Natural killer cell (primary cell): ENCODE measurements around the gene ATP8A1. TPM values are rescaled to one million over a fixed set of nuclear protein-coding genes. Genes with fewer than 3 reads are reported as not detected.

Source experiments
- ATAC-seq, 3 donors: fragments of 150-1000 bp in 2 of 3; fragments of 200-7000 bp in 1 of 3; cut with Tn5 transposase; 1 replicate in 1 of 3; 2 replicates in 2 of 3; pipeline ENCODE4 v1.10.0; 2021; ENCODE audit warnings: mild to moderate bottlenecking in 2 of 3, moderate library complexity in 2 of 3
- DNase-seq, 2 donors: peaks; one replicate each; pipeline versions ENCODE4 v3.0.0 to v3.0.0-alpha.2; 2013 to 2021; ENCODE audit warnings: mixed read lengths in 1 of 2
- H3K27ac ChIP-seq: one replicate; pipeline ENCODE4 v1.5.1; 2013; ENCODE audit warnings: mild to moderate bottlenecking, low read length
- H3K27me3 ChIP-seq: one replicate; pipeline ENCODE4 v1.6.1; 2013; ENCODE audit warnings: low read length; ENCODE audit not compliant: control insufficient read depth, insufficient read depth
- H3K36me3 ChIP-seq: one replicate; pipeline ENCODE4 v1.6.1; 2013; ENCODE audit warnings: low read length; ENCODE audit not compliant: control insufficient read depth, insufficient read depth
- H3K4me1 ChIP-seq: one replicate; pipeline ENCODE4 v1.6.1; 2013; ENCODE audit warnings: low read length; ENCODE audit not compliant: control insufficient read depth, insufficient read depth
- H3K4me3 ChIP-seq: one replicate; pipeline ENCODE4 v1.5.1; 2013; ENCODE audit warnings: low read length
- H3K9me3 ChIP-seq: one replicate; pipeline ENCODE4 v1.6.1; 2013; ENCODE audit warnings: low read length; ENCODE audit not compliant: control insufficient read depth, insufficient read depth
- H3K27ac Mint-ChIP-seq, 2 donors: one replicate each; pipeline ENCODE4 v1.8.0; 2022; ENCODE audit warnings: mild to moderate bottlenecking in 2 of 2, mixed read lengths in 2 of 2, moderate library complexity in 1 of 2
- H3K27me3 Mint-ChIP-seq, 2 donors: one replicate each; pipeline ENCODE4 v1.8.0; 2022; ENCODE audit warnings: low read depth in 2 of 2, mixed read lengths in 2 of 2
- H3K36me3 Mint-ChIP-seq: one replicate; pipeline ENCODE4 v1.8.0; 2022; ENCODE audit warnings: mixed read lengths
- H3K4me1 Mint-ChIP-seq, 2 donors: one replicate each; pipeline ENCODE4 v1.8.0; 2022; ENCODE audit warnings: mixed read lengths in 2 of 2
- H3K4me3 Mint-ChIP-seq: one replicate; pipeline ENCODE4 v1.8.0; 2022; ENCODE audit warnings: mild to moderate bottlenecking, moderate library complexity, mixed read lengths
- H3K9me3 Mint-ChIP-seq, 2 donors: one replicate each; pipeline ENCODE4 v1.8.0; 2022; ENCODE audit warnings: mixed read lengths in 2 of 2
- CTCF ChIP-seq: fragments of 200-600 bp; IDR thresholded peaks from one replicate; pipeline ENCODE4 v1.8.0; 2022; ENCODE audit warnings: antibody characterized with exemption
- WGBS: methylation state at CpG from one replicate; pipeline ENCODE4 v1.1.7; 2013; ENCODE audit warnings: missing lambda C conversion rate; ENCODE audit not compliant: insufficient coverage; 5-methylcytosine and 5-hydroxymethylcytosine counted together
- intact Hi-C: fragments of 100-400 bp; cut with micrococcal nuclease; formaldehyde crosslinking; loops from one replicate; pipeline ENCODE4 v1.14.2; 2022
- total RNA-seq, 4 donors: library from RNA; stranded (reverse); fragments of 120-200 nt in 1 of 4; gene quantifications; one replicate each; pipeline versions ENCODE4 v1.2.3 to v1.2.4, GENCODE V29; 2013 to 2022

The ATP8A1 gene
- total RNA-seq, 3 donors from 2014 or later (not counting 1 experiment from before 2014, with no cell fraction given), result 84.8 to 156 (median 147) TPM

GRCh38 chr4:42391355-42391664, 265.6 kb downstream of the ATP8A1 start:
- no peak for TF ChIP-seq CTCF
- Mint-ChIP-seq H3K9me3 (no peaks in the 10 kb centered on the region), H3K36me3 (no peaks in the 10 kb centered on the region), H3K27ac (no peak overlapping the region), H3K27me3 (peaks cover 15 to 36% of the 10 kb centered on the region in 2 donors), H3K4me1 (peaks cover 1 to 2% of the 10 kb centered on the region in 2 donors), H3K4me3 (no peak overlapping the region)
- intact Hi-C loops, result no loop called here
- WGBS, result 96% methylated on average over 2 of the region's 2 CpGs
- Histone ChIP-seq H3K27ac (no peak overlapping the region), H3K36me3 (no peaks in the 10 kb centered on the region), H3K9me3 (no peaks in the 10 kb centered on the region), H3K4me1 (peaks cover 2% of the 10 kb centered on the region), H3K4me3 (no peak overlapping the region), H3K27me3 (peaks cover 8% of the 10 kb centered on the region)
- ATAC-seq (no peak), DNase-seq (no peak)

- H3K27ac Mint-ChIP-seq, result no peak overlapping the region
- no peaks in the 10 kb centered on the region for H3K4me1 Mint-ChIP-seq
- Histone ChIP-seq H3K36me3 (no peaks in the 10 kb centered on the region), H3K27ac (no peak overlapping the region), H3K4me1 (no peaks in the 10 kb centered on the region), H3K9me3 (no peaks in the 10 kb centered on the region), H3K4me3 (no peak overlapping the region), H3K27me3 (peaks cover 7% of the 10 kb centered on the region)
- intact Hi-C loops, result no loop called here
- peaks cover 14 to 32% of the 10 kb centered on the region in 2 donors for H3K27me3 Mint-ChIP-seq
- no peak overlapping the region for H3K4me3 Mint-ChIP-seq
- no peak for TF ChIP-seq CTCF
- 70% methylated on average over 9 of the region's 10 CpGs for WGBS
- DNase-seq (no peak), ATAC-seq (no peak)
- no peaks in the 10 kb centered on the region for H3K9me3 Mint-ChIP-seq
- H3K36me3 Mint-ChIP-seq, result no peaks in the 10 kb centered on the region
Observed at GRCh38 chr4:42390622-42391354, 266.1 kb downstream of the ATP8A1 start.

GRCh38 chr4:42385516-42385915, 271.4 kb downstream of the ATP8A1 start:
- no peaks in the 10 kb centered on the region for H3K36me3 ChIP-seq
- ATAC-seq (no peak), DNase-seq (no peak)
- H3K4me3 ChIP-seq, result no peak overlapping the region
- H3K4me1 ChIP-seq, result no peaks in the 10 kb centered on the region
- Mint-ChIP-seq H3K27me3 (peaks cover 7 to 17% of the 10 kb centered on the region in 2 donors), H3K4me1 (no peaks in the 10 kb centered on the region), H3K9me3 (no peaks in the 10 kb centered on the region), H3K4me3 (no peak overlapping the region), H3K27ac (no peak overlapping the region), H3K36me3 (no peaks in the 10 kb centered on the region)
- 100% methylated on average over 1 of the region's 1 CpG for WGBS
- intact Hi-C loops, result no loop called here
- no peaks in the 10 kb centered on the region for H3K27me3 ChIP-seq
- H3K27ac ChIP-seq, result no peak overlapping the region
- H3K9me3 ChIP-seq, result no peaks in the 10 kb centered on the region
- no peak for TF ChIP-seq CTCF

GRCh38 chr4:42381666-42382065, 275.2 kb downstream of the ATP8A1 start:
- Mint-ChIP-seq H3K4me1 (no peaks in the 10 kb centered on the region), H3K9me3 (no peaks in the 10 kb centered on the region), H3K27me3 (peaks cover 16 to 27% of the 10 kb centered on the region in 2 donors), H3K36me3 (no peaks in the 10 kb centered on the region), H3K4me3 (no peak overlapping the region), H3K27ac (no peak overlapping the region)
- TF ChIP-seq CTCF, result no peak
- no CpG with 5 or more reads among the region's 2 CpGs for WGBS
- H3K9me3 ChIP-seq, result no peaks in the 10 kb centered on the region
- DNase-seq (no peak), ATAC-seq (no peak)
- intact Hi-C loops, result no loop called here
- H3K36me3 ChIP-seq, result no peaks in the 10 kb centered on the region
- no peaks in the 10 kb centered on the region for H3K27me3 ChIP-seq
- no peaks in the 10 kb centered on the region for H3K4me1 ChIP-seq
- H3K4me3 ChIP-seq, result no peak overlapping the region
- H3K27ac ChIP-seq, result no peak overlapping the region
